GM18867 (cell line): ENCODE results near the gene GBA3.

ENCODE experiments used
- ATAC-seq: cut with Tn5 transposase; IDR thresholded peaks from one replicate; pipeline ENCODE4 v1.9.1; 2021; ENCODE audit warnings: mild to moderate bottlenecking, moderate library complexity; ENCODE audit not compliant: unreplicated experiment

GBA3 gene

GRCh38 chr4:22692736-22693135 is at the start of gene GBA3:
GBA3 (plus strand) TSS chr4:22692937.
- ATAC-seq = no peak

- no peak for ATAC-seq
Observed at GRCh38 chr4:22643952-22644351, 48.8 kb upstream of the GBA3 start.

- no peak for ATAC-seq
Observed at GRCh38 chr4:22645481-22646182, 47.1 kb upstream of the GBA3 start.

- ATAC-seq = no peak
Observed at GRCh38 chr4:22648996-22649395, 43.7 kb upstream of the GBA3 start.

GRCh38 chr4:22650771-22651170 is 42.0 kb upstream of the GBA3 start:
- no peak for ATAC-seq

GRCh38 chr4:22653752-22654151 is 39.0 kb upstream of the GBA3 start:
- ATAC-seq = no peak

- ATAC-seq = no peak
Observed at GRCh38 chr4:22661443-22661842, 31.3 kb upstream of the GBA3 start.

- no peak for ATAC-seq
Observed at GRCh38 chr4:22667332-22667940, 25.3 kb upstream of the GBA3 start.

- no peak for ATAC-seq
Observed at GRCh38 chr4:22668301-22668700, 24.4 kb upstream of the GBA3 start.

- ATAC-seq = no peak
Observed at GRCh38 chr4:22668702-22669101, 24.0 kb upstream of the GBA3 start.

- no peak for ATAC-seq
Observed at GRCh38 chr4:22670956-22671355, 21.8 kb upstream of the GBA3 start.

- ATAC-seq = no peak
Observed at GRCh38 chr4:22672519-22672918, 20.2 kb upstream of the GBA3 start.

GRCh38 chr4:22672944-22673343 is 19.8 kb upstream of the GBA3 start:
- ATAC-seq = no peak

GRCh38 chr4:22674700-22675099 is 18.0 kb upstream of the GBA3 start:
- no peak for ATAC-seq

GRCh38 chr4:22676063-22676462 is 16.7 kb upstream of the GBA3 start:
- no peak for ATAC-seq

GRCh38 chr4:22677780-22678179 is 15.0 kb upstream of the GBA3 start:
- ATAC-seq = no peak

GRCh38 chr4:22678940-22679854 is 13.5 kb upstream of the GBA3 start:
- ATAC-seq = no peak

GRCh38 chr4:22680065-22680642 is 12.6 kb upstream of the GBA3 start:
- ATAC-seq = no peak

- ATAC-seq = no peak
Observed at GRCh38 chr4:22683726-22684125, 9.0 kb upstream of the GBA3 start.

- no peak for ATAC-seq
Observed at GRCh38 chr4:22686141-22686540, 6.6 kb upstream of the GBA3 start.

- ATAC-seq = no peak
Observed at GRCh38 chr4:22688236-22688635, 4.5 kb upstream of the GBA3 start.
